ENCODE data around the gene SCMH1.
A peak's percentile ranks its signal among the peaks of the same experiment; 100 is the strongest.

The SCMH1 gene

GRCh38 chr1:41024953-41025352 is 217.2 kb downstream of the SCMH1 start:
- no peaks in the 10 kb centered on the region for H3K9me3 ChIP-seq
- no peaks in the 10 kb centered on the region for H3K27me3 ChIP-seq
- no peak for TF ChIP-seq CTCF (IDR thresholded peaks at IDR 0.05; ENCODE audit: low read depth, low read length)
- no peak for DNase-seq
- H3K4me3 ChIP-seq (ENCODE audit: low read depth, low read length), result no peak overlapping the region
- H3K4me1 ChIP-seq, result peaks cover 5% of the 10 kb centered on the region; the same call in 1 of the 2 replicates
- no peaks in the 10 kb centered on the region for H3K36me3 ChIP-seq

- TF ChIP-seq CTCF (IDR thresholded peaks at IDR 0.05; ENCODE audit: low read depth, low read length), result peak; percentile 24; the same call in 1 of the 2 replicates
- no peaks in the 10 kb centered on the region for H3K27me3 ChIP-seq
- H3K36me3 ChIP-seq, result no peaks in the 10 kb centered on the region
- no peak overlapping the region for H3K4me3 ChIP-seq (ENCODE audit: low read depth, low read length)
- no peaks in the 10 kb centered on the region for H3K9me3 ChIP-seq
- DNase-seq, result no peak
- peaks cover 5% of the 10 kb centered on the region; the same call in 1 of the 2 replicates for H3K4me1 ChIP-seq
Observed at GRCh38 chr1:41023279-41023990, 218.7 kb downstream of the SCMH1 start.

GRCh38 chr1:41022424-41022823 is 219.7 kb downstream of the SCMH1 start:
- Histone ChIP-seq H3K27me3 (no peaks in the 10 kb centered on the region), H3K4me3 (ENCODE audit: low read depth, low read length) (no peak overlapping the region), H3K4me1 (peaks cover 5% of the 10 kb centered on the region; the same call in 1 of the 2 replicates), H3K36me3 (no peaks in the 10 kb centered on the region; the same call in 1 of the 2 replicates), H3K9me3 (no peaks in the 10 kb centered on the region)
- TF ChIP-seq CTCF (IDR thresholded peaks at IDR 0.05; ENCODE audit: low read depth, low read length), result no peak
- DNase-seq, result no peak

- H3K4me1 ChIP-seq, result peaks cover 5% of the 10 kb centered on the region; the same call in 1 of the 2 replicates
- no peaks in the 10 kb centered on the region for H3K27me3 ChIP-seq
- no peaks in the 10 kb centered on the region; the same call in 1 of the 2 replicates for H3K36me3 ChIP-seq
- no peak within 1 kb of the TSS for H3K4me3 ChIP-seq (ENCODE audit: low read depth, low read length)
- DNase-seq, result peak; percentile 40
- peak; percentile 24 for TF ChIP-seq CTCF (IDR thresholded peaks at IDR 0.05; ENCODE audit: low read depth, low read length)
- H3K9me3 ChIP-seq, result no peaks in the 10 kb centered on the region
Observed at GRCh38 chr1:41021526-41022308, 220.4 kb downstream of the SCMH1 start, which contains the start of gene SLFNL1. Gene SLFNL1 (minus strand): TSS chr1:41021725. CDS start chr1:41020660, 1,065 bp downstream.

GRCh38 chr1:41020654-41021053 is 221.5 kb downstream of the SCMH1 start:
- no peak for DNase-seq
- no peak for TF ChIP-seq CTCF (IDR thresholded peaks at IDR 0.05; ENCODE audit: low read depth, low read length)
- H3K36me3 ChIP-seq, result peaks cover 1% of the 10 kb centered on the region; the same call in 1 of the 2 replicates
- H3K4me3 ChIP-seq (ENCODE audit: low read depth, low read length), result no peak overlapping the region
- H3K4me1 ChIP-seq, result peaks cover 5% of the 10 kb centered on the region; the same call in 1 of the 2 replicates
- no peaks in the 10 kb centered on the region for H3K9me3 ChIP-seq
- H3K27me3 ChIP-seq, result no peaks in the 10 kb centered on the region

Data from BE2C (cell line).